Mucosa of stomach (tissue), 1 donor: Measurements from ENCODE around the gene CFAP221.

Experiments used
- H3K27me3 ChIP-seq: one replicate; pipeline ENCODE4 v1.7.0; 2013; ENCODE audit warnings: mild to moderate bottlenecking, low read length; ENCODE audit not compliant: control insufficient read depth, insufficient read depth
- H3K36me3 ChIP-seq: one replicate; pipeline ENCODE4 v1.7.0; 2013; ENCODE audit warnings: low read length; ENCODE audit not compliant: control insufficient read depth, insufficient read depth
- H3K4me1 ChIP-seq: one replicate; pipeline ENCODE4 v1.7.0; 2013; ENCODE audit warnings: mild to moderate bottlenecking, low read length; ENCODE audit not compliant: control insufficient read depth, insufficient read depth
- H3K4me3 ChIP-seq: one replicate; pipeline ENCODE4 v1.7.0; 2013; ENCODE audit warnings: low read length
- H3K9ac ChIP-seq: one replicate; pipeline ENCODE4 v1.7.0; 2013; ENCODE audit warnings: mild to moderate bottlenecking, low read length, moderate library complexity
- H3K9me3 ChIP-seq: one replicate; pipeline ENCODE4 v1.7.0; 2013; ENCODE audit warnings: mild to moderate bottlenecking, low read length, moderate library complexity; ENCODE audit not compliant: control insufficient read depth
- donor health status: Pancreatic carcinoma.

The CFAP221 gene

GRCh38 chr2:119544939-119545475 is 758 bp downstream of the CFAP221 start:
- Histone ChIP-seq H3K36me3 (no peaks in the 10 kb centered on the region), H3K4me1 (peaks cover 24% of the 10 kb centered on the region), H3K27me3 (no peaks in the 10 kb centered on the region), H3K9ac (peak overlapping the region; percentile 72), H3K9me3 (no peaks in the 10 kb centered on the region), H3K4me3 (no peak overlapping the region)

GRCh38 chr2:119545754-119546446 is 1.7 kb downstream of the CFAP221 start:
- H3K4me3 ChIP-seq = no peak overlapping the region

GRCh38 chr2:119546447-119546767 is 2.2 kb downstream of the CFAP221 start:
- Histone ChIP-seq H3K4me1 (peaks cover 29% of the 10 kb centered on the region), H3K36me3 (no peaks in the 10 kb centered on the region), H3K9ac (no peak overlapping the region), H3K27me3 (no peaks in the 10 kb centered on the region), H3K9me3 (no peaks in the 10 kb centered on the region), H3K4me3 (no peak overlapping the region)

More at GRCh38 chr2:119545754-119546446, 1.7 kb downstream of the CFAP221 start:
- Histone ChIP-seq H3K9me3 (no peaks in the 10 kb centered on the region), H3K4me1 (peaks cover 28% of the 10 kb centered on the region), H3K36me3 (no peaks in the 10 kb centered on the region), H3K9ac (no peak overlapping the region), H3K27me3 (no peaks in the 10 kb centered on the region)

- Histone ChIP-seq H3K9ac (no peak overlapping the region), H3K9me3 (no peaks in the 10 kb centered on the region), H3K4me1 (peaks cover 38% of the 10 kb centered on the region), H3K4me3 (no peak overlapping the region), H3K27me3 (no peaks in the 10 kb centered on the region), H3K36me3 (no peaks in the 10 kb centered on the region)
Observed at GRCh38 chr2:119548516-119549120, 4.4 kb downstream of the CFAP221 start.

- Histone ChIP-seq H3K9me3 (no peaks in the 10 kb centered on the region), H3K27me3 (no peaks in the 10 kb centered on the region), H3K4me1 (peaks cover 41% of the 10 kb centered on the region), H3K36me3 (no peaks in the 10 kb centered on the region), H3K4me3 (no peak overlapping the region), H3K9ac (no peak overlapping the region)
Observed at GRCh38 chr2:119549241-119549640, 5.0 kb downstream of the CFAP221 start.

- Histone ChIP-seq H3K4me1 (peaks cover 40% of the 10 kb centered on the region), H3K4me3 (no peak overlapping the region), H3K36me3 (no peaks in the 10 kb centered on the region), H3K27me3 (no peaks in the 10 kb centered on the region), H3K9ac (no peak overlapping the region), H3K9me3 (no peaks in the 10 kb centered on the region)
Observed at GRCh38 chr2:119550346-119550745, 6.1 kb downstream of the CFAP221 start.

GRCh38 chr2:119550856-119551255 is 6.6 kb downstream of the CFAP221 start:
- no peaks in the 10 kb centered on the region for H3K36me3 ChIP-seq
- no peaks in the 10 kb centered on the region for H3K27me3 ChIP-seq
- H3K4me3 ChIP-seq = no peak overlapping the region
- peaks cover 35% of the 10 kb centered on the region for H3K4me1 ChIP-seq
- no peaks in the 10 kb centered on the region for H3K9me3 ChIP-seq
- H3K9ac ChIP-seq = no peak overlapping the region

GRCh38 chr2:119552902-119553301 is 8.7 kb downstream of the CFAP221 start:
- no peaks in the 10 kb centered on the region for H3K9me3 ChIP-seq
- H3K4me3 ChIP-seq = no peak overlapping the region
- no peak overlapping the region for H3K9ac ChIP-seq
- no peaks in the 10 kb centered on the region for H3K36me3 ChIP-seq
- H3K27me3 ChIP-seq = no peaks in the 10 kb centered on the region
- H3K4me1 ChIP-seq = peaks cover 32% of the 10 kb centered on the region

GRCh38 chr2:119553687-119554344 is 9.6 kb downstream of the CFAP221 start:
- H3K9me3 ChIP-seq = no peaks in the 10 kb centered on the region
- H3K4me1 ChIP-seq = peaks cover 24% of the 10 kb centered on the region
- H3K36me3 ChIP-seq = no peaks in the 10 kb centered on the region
- H3K4me3 ChIP-seq = no peak overlapping the region
- peak overlapping the region; percentile 1 for H3K9ac ChIP-seq
- no peaks in the 10 kb centered on the region for H3K27me3 ChIP-seq

- no peaks in the 10 kb centered on the region for H3K9me3 ChIP-seq
- H3K27me3 ChIP-seq = no peaks in the 10 kb centered on the region
- H3K4me3 ChIP-seq = no peak overlapping the region
- no peaks in the 10 kb centered on the region for H3K36me3 ChIP-seq
- no peaks in the 10 kb centered on the region for H3K4me1 ChIP-seq
- H3K9ac ChIP-seq = no peak overlapping the region
Observed at GRCh38 chr2:119565481-119565880, 21.2 kb downstream of the CFAP221 start.

GRCh38 chr2:119567292-119567691 is 23.0 kb downstream of the CFAP221 start:
- Histone ChIP-seq H3K9ac (no peak overlapping the region), H3K4me1 (no peaks in the 10 kb centered on the region), H3K9me3 (no peaks in the 10 kb centered on the region), H3K27me3 (no peaks in the 10 kb centered on the region), H3K36me3 (no peaks in the 10 kb centered on the region), H3K4me3 (no peak overlapping the region)

GRCh38 chr2:119574108-119574815 is 30.0 kb downstream of the CFAP221 start:
- Histone ChIP-seq H3K9me3 (no peaks in the 10 kb centered on the region), H3K4me3 (no peak overlapping the region), H3K9ac (no peak overlapping the region), H3K27me3 (no peaks in the 10 kb centered on the region), H3K36me3 (no peaks in the 10 kb centered on the region), H3K4me1 (peaks cover 22% of the 10 kb centered on the region)
